Measurements from ENCODE around the gene SYNJ2. TPM values are rescaled to one million over a fixed set of nuclear protein-coding genes. Genes with fewer than 3 reads are reported as not detected.
"Not testable (repeated sequence)": the region's sequence is repeated elsewhere in the genome, so short reads cannot be mapped to it uniquely, and the experiment has no call there.

Gene SYNJ2
- polyA plus RNA-seq (ENCODE audit: insufficient read length), result 11.5 TPM
- long read RNA-seq, donor 1, full-length matches to known transcripts, result 2 of 2 reads
- long read RNA-seq, donor 1, partial matches to known transcripts, result 0 of 2 reads
- long read RNA-seq, donor 1, other reads (novel, unspliced or antisense), result 0 of 2 reads
- long read RNA-seq, donor 2, partial matches to known transcripts, result 9 of 9 reads
- long read RNA-seq, donor 2, other reads (novel, unspliced or antisense), result 0 of 9 reads
- long read RNA-seq, donor 3, result 0 reads
- long read RNA-seq, donor 4, result 0 reads
- long read RNA-seq, donor 5, result 0 reads
- long read RNA-seq, donor 6, partial matches to known transcripts, result 0 of 1 reads
- long read RNA-seq, donor 6, other reads (novel, unspliced or antisense), result 0 of 1 reads
- long read RNA-seq, donor 7, full-length matches to known transcripts, result 1 of 10 reads
- long read RNA-seq, donor 7, partial matches to known transcripts, result 9 of 10 reads
- long read RNA-seq, donor 7, other reads (novel, unspliced or antisense), result 0 of 10 reads
- long read RNA-seq, donor 8, result 0 reads

- peak; percentile 67 for DNase-seq
Observed at GRCh38 chr6:157981395-157982101, at the start of gene SYNJ2. SYNJ2 (plus strand) TSS chr6:157981863; CDS start chr6:157981962, 99 bp downstream.

- no peak for DNase-seq
Observed at GRCh38 chr6:157935786-157936185, 45.9 kb upstream of the SYNJ2 start.

- DNase-seq, result no peak
Observed at GRCh38 chr6:157937318-157937717, 44.3 kb upstream of the SYNJ2 start.

GRCh38 chr6:157937916-157938315 is 43.7 kb upstream of the SYNJ2 start:
- DNase-seq, result no peak

GRCh38 chr6:157940375-157941036 is 41.2 kb upstream of the SYNJ2 start:
- DNase-seq, result not testable (repeated sequence)

- DNase-seq, result no peak
Observed at GRCh38 chr6:157941101-157941863, 40.4 kb upstream of the SYNJ2 start.

GRCh38 chr6:157942351-157942750 is 39.3 kb upstream of the SYNJ2 start:
- no peak for DNase-seq

GRCh38 chr6:157943249-157943963 is 38.3 kb upstream of the SYNJ2 start:
- no peak for DNase-seq

- DNase-seq, result no peak
Observed at GRCh38 chr6:157943964-157944283, 37.7 kb upstream of the SYNJ2 start.

GRCh38 chr6:157944983-157945931 is 36.4 kb upstream of the SYNJ2 start:
- DNase-seq, result no peak

- DNase-seq, result no peak
Observed at GRCh38 chr6:157946053-157946617, 35.5 kb upstream of the SYNJ2 start.

GRCh38 chr6:157946865-157947532 is 34.7 kb upstream of the SYNJ2 start:
- no peak for DNase-seq

- DNase-seq, result not testable (repeated sequence)
Observed at GRCh38 chr6:157950899-157951298, 30.8 kb upstream of the SYNJ2 start.

- DNase-seq, result no peak
Observed at GRCh38 chr6:157951828-157952227, 29.8 kb upstream of the SYNJ2 start.

GRCh38 chr6:157952861-157953351 is 28.8 kb upstream of the SYNJ2 start:
- no peak for DNase-seq

- no peak for DNase-seq
Observed at GRCh38 chr6:157953580-157954091, 28.0 kb upstream of the SYNJ2 start.

GRCh38 chr6:157954150-157955117 is 27.2 kb upstream of the SYNJ2 start:
- peak; percentile 44 for DNase-seq
